HEK293T (cell line): ENCODE results near the gene AASS.

Source experiments
- CTCF ChIA-PET: fragments of 350-600 bp; formaldehyde crosslinking; extraction: SDS; loops from one replicate; lab custom pipeline; 2021; ENCODE audit warnings: antibody characterized with exemption, inconsistent platforms; lab: Yijun Ruan, JAX
- POLR2A ChIA-PET: fragments of 350-600 bp; formaldehyde crosslinking; extraction: SDS; loops from one replicate; lab custom pipeline; 2020; ENCODE audit warnings: antibody characterized with exemption, inconsistent platforms; lab: Yijun Ruan, JAX
- DNase-seq: peaks from one replicate; pipeline ENCODE4 v3.0.0; 2012; ENCODE audit warnings: mixed read lengths; ENCODE audit errors: extremely low spot score
- ARNT ChIP-seq: fragments of 450-650 bp; IDR thresholded peaks from 2 replicates; pipeline ENCODE4 v1.6.1; 2017; ENCODE audit warnings: mild to moderate bottlenecking
- BHLHE40 ChIP-seq: fragments of 450-650 bp; IDR thresholded peaks from 2 replicates; pipeline ENCODE4 v1.6.1; 2016; ENCODE audit warnings: mild to moderate bottlenecking, moderate library complexity, borderline replicate concordance
- CTBP1 ChIP-seq: fragments of 450-650 bp; IDR thresholded peaks from 2 replicates; pipeline ENCODE4 v1.6.1; 2016; ENCODE audit warnings: borderline replicate concordance
- ELF4 ChIP-seq: fragments of 450-650 bp; IDR thresholded peaks from 2 replicates; pipeline ENCODE4 v1.6.1; 2017; ENCODE audit warnings: antibody characterized with exemption
- FOXA1 ChIP-seq: fragments of 450-650 bp; IDR thresholded peaks from 2 replicates; pipeline ENCODE4 v1.6.1; 2016; ENCODE audit warnings: mild to moderate bottlenecking
- FOXK2 ChIP-seq: fragments of 450-650 bp; IDR thresholded peaks from 2 replicates; pipeline ENCODE4 v1.6.1; 2016; ENCODE audit warnings: mild to moderate bottlenecking
- FOXM1 ChIP-seq: fragments of 450-650 bp; IDR thresholded peaks from 2 replicates; pipeline ENCODE4 v1.6.1; 2017; ENCODE audit warnings: mild to moderate bottlenecking, borderline replicate concordance
- HDGF ChIP-seq: fragments of 450-650 bp; IDR thresholded peaks from 2 replicates; pipeline ENCODE4 v1.6.1; 2017; ENCODE audit warnings: antibody characterized with exemption, borderline replicate concordance
- L3MBTL2 ChIP-seq: fragments of 450-650 bp; conservative IDR thresholded peaks from 2 replicates; pipeline ENCODE4 v1.6.1; 2016; ENCODE audit warnings: mild to moderate bottlenecking
- LEF1 ChIP-seq: fragments of 450-650 bp; IDR thresholded peaks from 2 replicates; pipeline ENCODE4 v1.6.1; 2017; ENCODE audit warnings: mild to moderate bottlenecking, borderline replicate concordance
- NFRKB ChIP-seq: fragments of 450-650 bp; IDR thresholded peaks from 2 replicates; pipeline ENCODE4 v1.6.1; 2016; ENCODE audit warnings: mild to moderate bottlenecking, moderate library complexity
- SP1 ChIP-seq: fragments of 450-650 bp; IDR thresholded peaks from 2 replicates; pipeline ENCODE4 v1.6.1; 2017
- SUZ12 ChIP-seq: fragments of 450-650 bp; IDR thresholded peaks from 2 replicates; pipeline ENCODE4 v1.6.1; 2016; ENCODE audit warnings: mild to moderate bottlenecking
- TARDBP ChIP-seq: fragments of 450-650 bp; IDR thresholded peaks from 2 replicates; pipeline ENCODE4 v1.6.1; 2016
- ZNF384 ChIP-seq: fragments of 450-650 bp; IDR thresholded peaks from 2 replicates; pipeline ENCODE4 v1.6.1; 2016
- TF ChIP-seq, protein P1 (sequence below): fragments of 450-650 bp; IDR thresholded peaks from 2 replicates; pipeline ENCODE4 v1.6.1; 2016

AASS gene

DNA sequence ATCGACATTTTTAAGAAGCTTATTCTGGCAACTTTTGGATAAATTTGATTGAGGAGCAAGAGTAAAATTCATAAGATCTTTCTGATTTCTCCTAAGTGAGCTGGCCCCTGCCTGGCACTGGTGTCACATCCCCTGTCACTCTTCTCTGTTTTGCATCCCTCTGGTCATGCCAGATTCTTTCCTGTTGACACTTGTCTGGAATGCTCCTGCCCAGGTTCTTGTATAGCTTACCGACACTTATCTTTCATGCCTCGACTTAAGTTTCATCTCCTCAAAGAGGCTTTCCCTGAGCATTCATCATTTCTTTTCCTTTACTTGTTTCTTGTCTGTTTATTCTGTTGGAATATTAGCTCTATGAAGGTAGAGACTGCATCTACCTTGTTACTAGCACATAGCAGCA is 22.2 kb upstream of the AASS start:
- ChIA-PET CTCF (no interaction called here), POLR2A (no interaction called here)
- no peak for DNase-seq
- TF ChIP-seq ELF4 (no peak), FOXM1 (no peak), NFRKB (no peak), SP1 (no peak)
- TF ChIP-seq, protein P1, sequence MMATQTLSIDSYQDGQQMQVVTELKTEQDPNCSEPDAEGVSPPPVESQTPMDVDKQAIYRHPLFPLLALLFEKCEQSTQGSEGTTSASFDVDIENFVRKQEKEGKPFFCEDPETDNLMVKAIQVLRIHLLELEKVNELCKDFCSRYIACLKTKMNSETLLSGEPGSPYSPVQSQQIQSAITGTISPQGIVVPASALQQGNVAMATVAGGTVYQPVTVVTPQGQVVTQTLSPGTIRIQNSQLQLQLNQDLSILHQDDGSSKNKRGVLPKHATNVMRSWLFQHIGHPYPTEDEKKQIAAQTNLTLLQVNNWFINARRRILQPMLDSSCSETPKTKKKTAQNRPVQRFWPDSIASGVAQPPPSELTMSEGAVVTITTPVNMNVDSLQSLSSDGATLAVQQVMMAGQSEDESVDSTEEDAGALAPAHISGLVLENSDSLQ: no peak

DNA sequence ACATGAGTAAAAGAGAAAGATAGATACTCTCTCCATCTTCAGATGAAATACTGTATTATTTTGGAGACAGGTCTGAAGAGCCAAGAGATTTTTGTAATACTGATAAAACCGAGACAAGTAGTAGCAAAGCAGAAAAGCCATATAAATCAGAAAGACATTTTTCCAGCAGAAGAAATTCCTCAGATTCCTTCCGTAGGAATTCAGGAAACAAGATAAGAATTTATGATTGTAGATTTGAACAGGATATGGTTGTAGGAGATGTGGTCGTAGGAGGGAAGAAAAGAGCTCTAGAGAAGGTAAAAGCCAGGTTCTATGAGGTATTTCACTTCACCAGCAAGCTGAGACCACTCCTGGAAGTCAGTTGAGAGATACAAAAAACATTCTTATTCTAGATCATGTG is 17.6 kb upstream of the AASS start:
- CTCF ChIA-PET: no interaction called here
- POLR2A ChIA-PET: no interaction called here
- TF ChIP-seq FOXM1 (no peak), ARNT (no peak), SUZ12 (no peak), ELF4 (no peak), FOXK2 (no peak), TARDBP (no peak), FOXA1 (no peak), HDGF (no peak), CTBP1 (no peak), L3MBTL2 (no peak), NFRKB (no peak), ZNF384 (no peak), SP1 (no peak), LEF1 (no peak), BHLHE40 (no peak)
- TF ChIP-seq, protein P1: no peak
- no peak for DNase-seq

DNA sequence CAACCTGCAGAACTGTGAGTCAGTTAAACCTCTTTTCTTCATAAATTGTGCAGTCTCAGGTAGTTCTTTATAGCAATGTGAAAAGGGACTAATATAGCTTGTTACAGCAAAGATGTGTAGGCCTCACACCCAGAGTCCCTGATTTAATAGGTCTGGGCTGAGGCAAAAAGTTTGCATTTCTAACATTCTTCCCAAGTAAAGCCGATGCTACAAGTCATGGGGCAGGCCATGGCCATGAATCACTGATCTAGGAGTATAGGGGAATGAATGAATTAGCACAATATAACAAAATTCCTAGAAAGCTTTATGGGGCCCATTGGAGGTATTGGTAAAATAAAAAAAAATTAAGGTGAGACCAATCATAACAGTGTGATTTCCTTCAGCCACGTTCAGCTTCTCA is 11.5 kb upstream of the AASS start:
- TF ChIP-seq L3MBTL2: no peak
- no peak for TF ChIP-seq HDGF
- no peak for TF ChIP-seq LEF1
- no peak for TF ChIP-seq FOXK2
- TF ChIP-seq, protein P1: no peak
- no peak for TF ChIP-seq SP1
- no peak for TF ChIP-seq SUZ12
- TF ChIP-seq TARDBP: no peak
- no peak for TF ChIP-seq CTBP1
- ChIA-PET CTCF (no interaction called here), POLR2A (no interaction called here)
- DNase-seq: no peak

DNA sequence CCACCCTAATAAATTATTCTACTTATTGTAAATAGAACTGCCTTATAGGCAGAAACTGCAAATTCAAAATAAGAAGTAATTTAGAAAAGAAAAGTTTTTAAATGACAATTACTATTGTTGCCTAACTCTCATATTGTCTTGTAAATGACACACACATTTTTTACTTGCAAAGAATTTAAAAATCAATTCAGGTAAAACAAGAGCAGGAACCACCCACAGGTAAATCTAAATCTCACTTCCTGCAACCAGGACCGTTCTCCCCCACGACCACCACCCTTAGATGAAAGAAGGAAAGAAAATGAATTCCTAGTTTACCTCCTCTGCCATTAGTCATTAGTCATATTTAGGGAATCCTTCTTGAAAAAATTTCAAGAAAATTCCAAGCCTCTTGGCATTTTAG is 4.8 kb upstream of the AASS start:
- POLR2A ChIA-PET: no interaction called here
- DNase-seq: no peak
- CTCF ChIA-PET: no interaction called here
- TF ChIP-seq SP1: no peak
- TF ChIP-seq ZNF384: no peak
- no peak for TF ChIP-seq HDGF
- no peak for TF ChIP-seq FOXA1
- TF ChIP-seq SUZ12: no peak
- TF ChIP-seq LEF1: no peak
- no peak for TF ChIP-seq NFRKB
- no peak for TF ChIP-seq L3MBTL2
- TF ChIP-seq BHLHE40: no peak
- no peak for TF ChIP-seq ELF4
- no peak for TF ChIP-seq FOXK2
- no peak for TF ChIP-seq TARDBP
- no peak for TF ChIP-seq FOXM1
- TF ChIP-seq, protein P1: no peak
- TF ChIP-seq ARNT: no peak
- no peak for TF ChIP-seq CTBP1

DNA sequence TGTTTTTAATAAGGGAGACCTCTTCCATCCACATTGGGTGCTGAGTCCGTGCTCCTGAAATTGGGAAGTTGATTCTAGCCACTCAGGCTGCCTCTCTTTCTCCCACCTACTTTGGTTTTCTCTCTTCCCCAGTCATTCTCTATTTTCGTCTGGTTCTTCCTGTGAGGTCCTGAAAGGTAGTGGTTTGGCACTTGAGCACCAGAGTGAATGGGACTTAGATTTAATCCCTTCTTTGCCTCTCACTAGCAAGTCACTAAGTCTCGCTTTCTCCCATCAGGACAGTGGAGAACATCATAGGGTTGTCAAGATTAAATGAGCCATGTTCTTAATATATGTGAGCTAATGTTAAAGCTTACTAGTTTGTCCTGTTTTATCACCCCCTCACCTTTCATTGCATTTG is 4.0 kb upstream of the AASS start:
- CTCF ChIA-PET: no interaction called here
- POLR2A ChIA-PET: no interaction called here
- TF ChIP-seq TARDBP (no peak), LEF1 (no peak), CTBP1 (no peak), FOXA1 (no peak), SP1 (no peak), ZNF384 (no peak), ARNT (no peak), ELF4 (no peak), FOXK2 (no peak), L3MBTL2 (no peak), FOXM1 (no peak), NFRKB (no peak), SUZ12 (no peak), BHLHE40 (no peak), HDGF (no peak)
- TF ChIP-seq, protein P1: no peak

More for the DNA sequence above, 4.0 kb upstream of the AASS start:
- DNase-seq: no peak
